ENCODE results near the gene GNAQ.

GNAQ gene

GRCh38 chr9:78053627-78054026, 22.0 kb upstream of the GNAQ start:
- no peak for TF ChIP-seq ZFX (IDR thresholded peaks at IDR 0.05; ENCODE audit: borderline replicate concordance)
- TF ChIP-seq, protein P1, sequence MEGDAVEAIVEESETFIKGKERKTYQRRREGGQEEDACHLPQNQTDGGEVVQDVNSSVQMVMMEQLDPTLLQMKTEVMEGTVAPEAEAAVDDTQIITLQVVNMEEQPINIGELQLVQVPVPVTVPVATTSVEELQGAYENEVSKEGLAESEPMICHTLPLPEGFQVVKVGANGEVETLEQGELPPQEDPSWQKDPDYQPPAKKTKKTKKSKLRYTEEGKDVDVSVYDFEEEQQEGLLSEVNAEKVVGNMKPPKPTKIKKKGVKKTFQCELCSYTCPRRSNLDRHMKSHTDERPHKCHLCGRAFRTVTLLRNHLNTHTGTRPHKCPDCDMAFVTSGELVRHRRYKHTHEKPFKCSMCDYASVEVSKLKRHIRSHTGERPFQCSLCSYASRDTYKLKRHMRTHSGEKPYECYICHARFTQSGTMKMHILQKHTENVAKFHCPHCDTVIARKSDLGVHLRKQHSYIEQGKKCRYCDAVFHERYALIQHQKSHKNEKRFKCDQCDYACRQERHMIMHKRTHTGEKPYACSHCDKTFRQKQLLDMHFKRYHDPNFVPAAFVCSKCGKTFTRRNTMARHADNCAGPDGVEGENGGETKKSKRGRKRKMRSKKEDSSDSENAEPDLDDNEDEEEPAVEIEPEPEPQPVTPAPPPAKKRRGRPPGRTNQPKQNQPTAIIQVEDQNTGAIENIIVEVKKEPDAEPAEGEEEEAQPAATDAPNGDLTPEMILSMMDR (IDR thresholded peaks at IDR 0.05), result no peak
- H3K27ac ChIP-seq, result no peak overlapping the region

DNA sequence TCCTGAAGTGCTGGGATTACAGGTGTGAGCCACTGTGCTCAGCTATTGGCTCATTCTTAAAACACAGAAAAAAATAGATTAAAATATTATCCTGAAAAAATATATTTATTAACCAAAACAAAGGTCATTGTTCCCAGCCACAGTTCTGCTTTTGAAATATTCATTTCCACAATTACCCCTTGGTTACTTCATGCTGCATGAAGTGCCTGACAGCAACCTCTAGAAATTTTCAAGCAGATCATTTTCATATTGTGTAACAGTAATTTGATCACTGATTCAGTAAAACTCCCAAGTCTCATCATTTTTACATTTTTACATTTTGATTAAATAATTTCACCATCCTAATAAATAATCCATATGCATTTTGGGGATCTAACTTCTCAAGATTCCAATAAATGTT, 18.8 kb upstream of the GNAQ start:
- TF ChIP-seq, protein P1 (IDR thresholded peaks at IDR 0.05), result no peak
- TF ChIP-seq ZFX (IDR thresholded peaks at IDR 0.05; ENCODE audit: borderline replicate concordance), result no peak
- H3K27ac ChIP-seq, result no peak overlapping the region

GRCh38 chr9:78049484-78049883, 17.9 kb upstream of the GNAQ start:
- no peak for TF ChIP-seq ZFX (IDR thresholded peaks at IDR 0.05; ENCODE audit: borderline replicate concordance)
- TF ChIP-seq, protein P1 (IDR thresholded peaks at IDR 0.05), result no peak

GRCh38 chr9:78047106-78047505, 15.5 kb upstream of the GNAQ start:
- TF ChIP-seq ZFX (IDR thresholded peaks at IDR 0.05; ENCODE audit: borderline replicate concordance), result no peak
- TF ChIP-seq, protein P1 (IDR thresholded peaks at IDR 0.05), result no peak
- H3K27ac ChIP-seq, result no peak overlapping the region

More at GRCh38 chr9:78049484-78049883, 17.9 kb upstream of the GNAQ start:
- no peak overlapping the region for H3K27ac ChIP-seq

- no peak overlapping the region for H3K27ac ChIP-seq
- no peak for TF ChIP-seq ZFX (IDR thresholded peaks at IDR 0.05; ENCODE audit: borderline replicate concordance)
- TF ChIP-seq, protein P1 (IDR thresholded peaks at IDR 0.05), result no peak
Measured at GRCh38 chr9:78046112-78046511, 14.5 kb upstream of the GNAQ start.

DNA sequence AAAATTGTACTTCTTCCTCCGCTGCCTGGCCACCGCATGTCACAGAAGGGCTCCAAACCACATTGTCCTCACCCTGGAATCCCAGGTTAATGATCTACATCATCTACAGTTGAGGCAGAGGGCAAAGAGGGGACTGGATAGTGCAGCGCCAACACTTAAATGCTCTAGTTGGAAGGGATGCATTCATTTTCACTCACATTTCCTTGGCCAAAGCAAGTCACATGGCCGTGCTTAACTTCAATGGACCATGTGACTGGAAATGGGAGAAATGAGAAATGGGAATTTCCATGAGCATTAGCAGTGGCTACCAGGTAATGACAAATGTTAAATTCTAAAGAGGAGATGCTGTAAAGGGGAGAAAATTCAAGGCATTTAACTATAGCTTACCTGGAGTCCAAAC, 13.3 kb upstream of the GNAQ start:
- H3K27ac ChIP-seq, result no peak overlapping the region
- TF ChIP-seq ZFX (IDR thresholded peaks at IDR 0.05; ENCODE audit: borderline replicate concordance), result no peak
- TF ChIP-seq, protein P1 (IDR thresholded peaks at IDR 0.05), result no peak

- H3K27ac ChIP-seq, result no peak overlapping the region
- no peak for TF ChIP-seq ZFX (IDR thresholded peaks at IDR 0.05; ENCODE audit: borderline replicate concordance)
- TF ChIP-seq, protein P1 (IDR thresholded peaks at IDR 0.05), result no peak
Measured at GRCh38 chr9:78044189-78044588, 12.6 kb upstream of the GNAQ start.

All from 22Rv1 (cell line).